Esophagus muscularis mucosa (tissue), 4 donors: Measurements from ENCODE around the gene ARID2. TPM values are rescaled to one million over a fixed set of nuclear protein-coding genes. Genes with fewer than 3 reads are reported as not detected.

Experiments
- DNase-seq: peaks from one replicate; pipeline ENCODE4 v3.0.0-alpha.2; 2017; ENCODE audit errors: extremely low spot score
- H3K27ac ChIP-seq, 4 donors: fragments of 200-600 bp; sonication (generic); replicated peaks in 1 of 4; 1 replicate in 3 of 4; 2 replicates in 1 of 4; pipeline ENCODE4 v1.5.1; 2016 to 2019; ENCODE audit warnings: mild to moderate bottlenecking in 1 of 4
- H3K27me3 ChIP-seq, 4 donors: fragments of 200-600 bp; sonication (generic); one replicate each; pipeline versions ENCODE4 v1.5.1 to v1.6.0; 2016 to 2019
- H3K36me3 ChIP-seq, 4 donors: fragments of 200-600 bp; sonication (generic); one replicate each; pipeline ENCODE4 v1.5.1; 2016 to 2019
- H3K4me1 ChIP-seq, 4 donors: fragments of 200-600 bp; sonication (generic); one replicate each; pipeline ENCODE4 v1.5.1; 2016 to 2019
- H3K4me3 ChIP-seq, 4 donors: fragments of 200-600 bp; sonication (generic); 1 replicate in 2 of 4; 2 replicates in 2 of 4; pipeline ENCODE4 v1.5.1; 2016 to 2019; ENCODE audit warnings: mild to moderate bottlenecking in 4 of 4, moderate library complexity in 1 of 4
- H3K9me3 ChIP-seq, 4 donors: fragments of 200-600 bp; sonication (generic); 1 replicate in 3 of 4; 2 replicates in 1 of 4; pipeline ENCODE4 v1.5.1; 2016 to 2019
- CTCF ChIP-seq, 3 experiments: fragments of 200-600 bp in 2 of 3; fragments of 450-650 bp in 1 of 3; sonication (generic) in 2 of 3; IDR thresholded peaks; one replicate each; pipeline ENCODE4 v1.5.1; 2017 to 2019; ENCODE audit warnings: antibody characterized with exemption in 3 of 3, mild to moderate bottlenecking in 2 of 3, moderate library complexity in 1 of 3
- EP300 ChIP-seq: sonication (generic); formaldehyde crosslinking; IDR thresholded peaks from one replicate; pipeline ENCODE4 v1.6.1; 2017; ENCODE audit warnings: antibody characterized with exemption
- POLR2A ChIP-seq: fragments of 450-650 bp; IDR thresholded peaks from one replicate; pipeline ENCODE4 v1.6.1; 2017; ENCODE audit warnings: antibody characterized with exemption, moderate library complexity, mild to moderate bottlenecking, low read depth
- POLR2AphosphoS5 ChIP-seq, 2 donors: sonication (generic); formaldehyde crosslinking; IDR thresholded peaks; one replicate each; pipeline ENCODE4 v1.6.1; 2017; ENCODE audit warnings: antibody characterized with exemption in 2 of 2
- WGBS: methylation state at CpG from one replicate; pipeline ENCODE4 v1.1.5; 2018; 5-methylcytosine and 5-hydroxymethylcytosine counted together
- intact Hi-C: fragments of 100-400 bp; cut with DNase I; formaldehyde crosslinking; loops from one replicate; pipeline ENCODE4 v1.15.1; 2023
- total RNA-seq, 4 donors: library from RNA; depleted of rRNA; stranded (reverse); fragments of >200 nt; gene quantifications; one replicate each; pipeline versions ENCODE4 v1.1.0 to v1.2.1, GENCODE V29; 2016

The ARID2 gene
- total RNA-seq, 4 donors from 2014 or later, result 24.0 to 45.3 (median 33.0) TPM

DNA sequence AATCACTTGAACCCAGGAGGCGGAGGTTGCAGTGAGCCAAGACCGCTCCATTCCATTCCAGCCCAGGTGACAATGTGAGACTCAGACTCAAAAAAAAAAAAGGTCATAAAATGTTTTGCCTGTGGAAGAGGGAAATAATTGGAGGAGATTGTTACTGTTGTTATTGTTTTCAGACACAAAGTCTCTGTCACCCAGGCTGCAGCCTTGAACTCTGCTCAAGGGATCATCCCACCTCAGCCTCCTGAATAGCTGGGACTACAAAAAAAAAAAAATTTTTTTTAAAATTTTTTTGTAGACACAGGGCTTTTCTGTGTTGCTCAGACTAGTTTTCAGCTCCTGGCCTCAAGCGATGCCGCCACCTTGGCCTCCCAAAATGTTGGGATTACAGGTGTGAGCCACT is 33.9 kb downstream of the ARID2 start:
- intact Hi-C loops, result no loop called here
- Histone ChIP-seq H3K27me3 (no peaks in the 10 kb centered on the region), H3K4me1 (peaks cover 0 to 38% (median 31%) of the 10 kb centered on the region in 4 donors), H3K27ac (no peak overlapping the region), H3K36me3 (no peaks in the 10 kb centered on the region), H3K9me3 (no peaks in the 10 kb centered on the region), H3K4me3 (no peak overlapping the region)
- TF ChIP-seq EP300 (no peak), POLR2A (no peak), CTCF (IDR thresholded peaks at IDR 0.05) (no peak), POLR2AphosphoS5 (IDR thresholded peaks at IDR 0.05) (no peak)
- 98% methylated on average over 4 of the region's 4 CpGs for whole genome bisulfite sequencing
- no peak for DNase-seq

GRCh38 chr12:45768194-45768593 is 38.7 kb downstream of the ARID2 start:
- DNase-seq, result no peak
- intact Hi-C loops, result no loop called here
- H3K27ac ChIP-seq, result no peak overlapping the region
- no peaks in the 10 kb centered on the region for H3K36me3 ChIP-seq
- H3K4me1 ChIP-seq, result peaks cover 0 to 36% (median 17%) of the 10 kb centered on the region in 4 donors
- no peak overlapping the region for H3K4me3 ChIP-seq
- TF ChIP-seq CTCF (IDR thresholded peaks at IDR 0.05) (no peak), POLR2A (no peak)
- WGBS, result 100% methylated on average over 1 of the region's 1 CpG
- no peaks in the 10 kb centered on the region for H3K9me3 ChIP-seq
- no peaks in the 10 kb centered on the region for H3K27me3 ChIP-seq

DNA sequence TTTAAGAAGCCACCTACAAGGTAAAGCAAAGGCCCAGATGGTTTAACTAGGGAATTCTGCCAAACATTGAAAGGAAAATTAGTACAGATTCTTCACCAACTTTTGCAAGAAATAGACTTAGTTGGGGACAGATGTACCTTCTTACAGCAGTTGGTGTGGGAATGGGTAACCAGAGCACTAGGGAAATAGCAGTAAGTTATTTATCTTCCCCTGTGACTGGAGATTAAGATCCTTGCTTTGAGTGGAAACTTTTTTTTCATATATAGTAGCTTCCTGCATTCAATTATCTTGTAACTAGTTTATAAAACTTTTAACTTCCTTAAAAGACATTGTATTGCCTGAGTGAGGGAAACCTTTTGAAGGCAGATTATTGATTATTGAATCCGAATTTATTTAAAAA is 44.2 kb downstream of the ARID2 start:
- peaks cover 10 to 50% (median 32%) of the 10 kb centered on the region in 4 donors for H3K4me1 ChIP-seq
- no peak for DNase-seq
- H3K4me3 ChIP-seq, result no peak overlapping the region
- WGBS, result 96% methylated on average over 1 of the region's 1 CpG
- no peaks in the 10 kb centered on the region for H3K27me3 ChIP-seq
- no peaks in the 10 kb centered on the region for H3K9me3 ChIP-seq
- H3K27ac ChIP-seq, result no peak overlapping the region
- intact Hi-C loops, result no loop called here
- no peak for TF ChIP-seq CTCF (IDR thresholded peaks at IDR 0.05)
- TF ChIP-seq POLR2AphosphoS5 (IDR thresholded peaks at IDR 0.05), result no peak
- TF ChIP-seq EP300, result no peak
- TF ChIP-seq POLR2A, result no peak
- no peaks in the 10 kb centered on the region for H3K36me3 ChIP-seq

GRCh38 chr12:45774508-45775162 is 45.1 kb downstream of the ARID2 start:
- WGBS, result 55% methylated on average over 5 of the region's 5 CpGs
- H3K27me3 ChIP-seq, result no peaks in the 10 kb centered on the region
- no peak for DNase-seq
- intact Hi-C loops, result no loop called here
- peaks cover 10 to 50% (median 32%) of the 10 kb centered on the region in 4 donors for H3K4me1 ChIP-seq
- no peaks in the 10 kb centered on the region for H3K36me3 ChIP-seq
- H3K9me3 ChIP-seq, result no peaks in the 10 kb centered on the region
- H3K4me3 ChIP-seq, result no peak overlapping the region
- no peak overlapping the region for H3K27ac ChIP-seq
- TF ChIP-seq POLR2A, result no peak
- TF ChIP-seq CTCF (IDR thresholded peaks at IDR 0.05), result no peak
- TF ChIP-seq EP300, result no peak
- no peak for TF ChIP-seq POLR2AphosphoS5 (IDR thresholded peaks at IDR 0.05)

GRCh38 chr12:45775465-45775864 is 46.0 kb downstream of the ARID2 start:
- whole genome bisulfite sequencing, result 80% methylated on average over 1 of the region's 1 CpG
- Histone ChIP-seq H3K4me3 (no peak overlapping the region), H3K27ac (peak overlapping the region in 1 of 4 donors; percentile 38), H3K27me3 (no peaks in the 10 kb centered on the region), H3K9me3 (no peaks in the 10 kb centered on the region), H3K4me1 (peaks cover 10 to 50% (median 32%) of the 10 kb centered on the region in 4 donors), H3K36me3 (no peaks in the 10 kb centered on the region)
- no peak for TF ChIP-seq EP300
- no peak for TF ChIP-seq POLR2AphosphoS5 (IDR thresholded peaks at IDR 0.05)
- TF ChIP-seq POLR2A, result no peak
- TF ChIP-seq CTCF (IDR thresholded peaks at IDR 0.05), result no peak
- no peak for DNase-seq
- intact Hi-C loops, result no loop called here
